ENCODE measurements around the gene STK11IP. TPM values are rescaled to one million over a fixed set of nuclear protein-coding genes. Genes with fewer than 3 reads are reported as not detected.
A peak's percentile ranks its signal among the peaks of the same experiment; 100 is the strongest.

STK11IP gene
- total RNA-seq, 1 experiment from 2014 or later = 40.6 TPM

DNA sequence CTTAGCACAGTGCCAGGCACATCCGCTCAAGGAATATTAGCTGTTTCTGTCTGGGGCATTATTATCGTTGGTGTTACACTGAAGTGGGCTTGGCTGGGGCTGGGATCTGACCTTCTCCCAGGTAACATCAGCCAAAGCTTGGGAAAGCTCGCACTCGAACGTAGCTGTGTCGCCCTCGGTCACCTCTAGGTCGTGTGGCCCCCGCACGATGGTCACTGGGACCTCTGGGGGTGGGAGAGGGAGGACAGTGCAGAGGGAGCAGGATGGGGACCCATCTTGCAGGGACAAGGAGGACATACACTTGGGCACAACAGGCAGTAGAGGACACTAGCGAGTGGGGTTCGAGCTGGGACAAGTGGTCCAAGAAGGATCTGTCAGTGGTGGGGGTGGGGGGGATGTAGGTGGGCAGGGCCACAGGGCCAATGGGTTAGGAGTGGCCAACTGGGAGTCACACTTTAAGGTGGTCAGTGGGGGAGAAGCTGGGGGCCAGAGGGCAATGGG, 44.1 kb upstream of the STK11IP start:
- Histone ChIP-seq H3K9me2 (ENCODE audit: insufficient read depth) (no peaks in the 10 kb centered on the region), H3K9me3 (ENCODE audit: insufficient read depth, low read depth) (no peaks in the 10 kb centered on the region), H2AFZ (no peak overlapping the region), H3K36me3 (ENCODE audit: low read depth) (no peaks in the 10 kb centered on the region), H3K27ac (no peak overlapping the region), H4K20me1 (ENCODE audit: insufficient read depth) (no peaks in the 10 kb centered on the region), H3K4me2 (peak overlapping the region; percentile 88; the same call in 1 of the 2 replicates), H3K4me1 (replicated peaks; ENCODE audit: insufficient read depth) (no peaks in the 10 kb centered on the region), H3K27me3 (ENCODE audit: insufficient read depth, low read depth) (no peaks in the 10 kb centered on the region), H3K79me2 (ENCODE audit: low read depth) (no peaks in the 10 kb centered on the region), H3K4me3 (peak overlapping the region; percentile 57; the same call in 1 of the 2 replicates), H3F3A (ENCODE audit: insufficient read depth, low read depth) (no peaks in the 10 kb centered on the region)
- no TSS peak for BruUV-seq (replicated peaks)
- ChIA-PET POLR2A (ENCODE audit: unreplicated experiment) (interaction anchor here (0.5 kb wide), 1 partner anchor 132 kb away, joined by 3 read pairs; no protein-coding TSS in a partner anchor), CTCF (interaction anchor here (1.3 kb wide), 1 partner anchor 8 kb away, joined by 3 read pairs; no protein-coding TSS in a partner anchor)
- no peak for TF ChIP-seq EZH2 (IDR thresholded peaks at IDR 0.05; ENCODE audit: low read depth)
- TF ChIP-seq, protein P1, sequence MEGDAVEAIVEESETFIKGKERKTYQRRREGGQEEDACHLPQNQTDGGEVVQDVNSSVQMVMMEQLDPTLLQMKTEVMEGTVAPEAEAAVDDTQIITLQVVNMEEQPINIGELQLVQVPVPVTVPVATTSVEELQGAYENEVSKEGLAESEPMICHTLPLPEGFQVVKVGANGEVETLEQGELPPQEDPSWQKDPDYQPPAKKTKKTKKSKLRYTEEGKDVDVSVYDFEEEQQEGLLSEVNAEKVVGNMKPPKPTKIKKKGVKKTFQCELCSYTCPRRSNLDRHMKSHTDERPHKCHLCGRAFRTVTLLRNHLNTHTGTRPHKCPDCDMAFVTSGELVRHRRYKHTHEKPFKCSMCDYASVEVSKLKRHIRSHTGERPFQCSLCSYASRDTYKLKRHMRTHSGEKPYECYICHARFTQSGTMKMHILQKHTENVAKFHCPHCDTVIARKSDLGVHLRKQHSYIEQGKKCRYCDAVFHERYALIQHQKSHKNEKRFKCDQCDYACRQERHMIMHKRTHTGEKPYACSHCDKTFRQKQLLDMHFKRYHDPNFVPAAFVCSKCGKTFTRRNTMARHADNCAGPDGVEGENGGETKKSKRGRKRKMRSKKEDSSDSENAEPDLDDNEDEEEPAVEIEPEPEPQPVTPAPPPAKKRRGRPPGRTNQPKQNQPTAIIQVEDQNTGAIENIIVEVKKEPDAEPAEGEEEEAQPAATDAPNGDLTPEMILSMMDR (conservative IDR thresholded peaks at IDR 0.05) = no peak
- no peak for DNase-seq
- intact Hi-C loops (cut with micrococcal nuclease; ENCODE audit: unreplicated experiment) = no loop called here

DNA sequence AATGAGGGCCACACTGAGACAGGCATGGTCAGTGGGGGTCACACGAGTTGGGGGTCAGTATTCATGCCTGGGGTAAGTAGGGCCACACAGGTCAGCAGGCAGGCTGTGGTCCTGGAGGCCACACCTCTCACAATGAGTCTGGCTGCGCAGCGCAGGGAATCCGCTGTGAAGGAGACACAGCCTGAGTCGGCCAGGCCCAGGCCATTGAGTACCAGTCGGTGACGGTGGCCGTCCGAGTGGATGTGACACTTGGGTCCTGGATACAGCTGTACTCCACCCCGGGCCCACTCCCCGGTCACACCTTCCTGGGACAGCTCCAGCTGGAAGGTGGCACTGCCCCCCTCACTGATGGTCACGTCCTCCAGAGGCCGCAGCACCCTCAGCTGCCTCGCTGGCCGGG, 43.3 kb upstream of the STK11IP start:
- Histone ChIP-seq H3K4me3 (no peak overlapping the region), H3K9me3 (ENCODE audit: insufficient read depth, low read depth) (no peaks in the 10 kb centered on the region), H2AFZ (no peak overlapping the region), H3K27me3 (ENCODE audit: insufficient read depth, low read depth) (no peaks in the 10 kb centered on the region), H4K20me1 (ENCODE audit: insufficient read depth) (no peaks in the 10 kb centered on the region), H3K27ac (no peak overlapping the region), H3K4me1 (replicated peaks; ENCODE audit: insufficient read depth) (no peaks in the 10 kb centered on the region), H3K9me2 (ENCODE audit: insufficient read depth) (no peaks in the 10 kb centered on the region), H3K4me2 (no peak overlapping the region), H3K36me3 (ENCODE audit: low read depth) (no peaks in the 10 kb centered on the region), H3K79me2 (ENCODE audit: low read depth) (no peaks in the 10 kb centered on the region), H3F3A (ENCODE audit: insufficient read depth, low read depth) (no peaks in the 10 kb centered on the region)
- ChIA-PET CTCF (interaction anchor here (0.7 kb wide), 1 partner anchor 11 kb away, joined by 4 read pairs; no protein-coding TSS in a partner anchor), POLR2A (ENCODE audit: unreplicated experiment) (no interaction called here)
- no peak for TF ChIP-seq EZH2 (IDR thresholded peaks at IDR 0.05; ENCODE audit: low read depth)
- DNase-seq = no peak
- no TSS peak for BruUV-seq (replicated peaks)
- intact Hi-C loops (cut with micrococcal nuclease; ENCODE audit: unreplicated experiment) = no loop called here

DNA sequence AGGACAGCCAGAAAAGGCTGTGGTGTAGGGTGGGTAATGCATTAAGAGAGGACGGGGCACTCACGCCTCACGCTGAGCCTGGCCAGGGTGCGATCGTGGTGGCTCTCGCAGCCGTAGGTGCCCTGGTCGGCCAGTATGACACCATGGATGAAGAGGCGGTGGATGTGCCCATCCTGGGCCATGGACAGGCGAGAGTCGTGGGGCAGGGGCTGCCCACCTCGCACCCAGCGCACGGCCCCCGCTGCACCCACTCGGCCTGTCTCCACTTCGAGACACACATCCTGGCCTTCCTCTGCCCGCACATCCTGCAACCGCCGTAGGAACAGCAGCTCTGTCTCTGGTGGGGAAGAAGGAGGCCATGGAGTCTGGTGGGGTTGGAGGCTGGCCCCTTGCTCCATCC, 41.7 kb upstream of the STK11IP start:
- Histone ChIP-seq H3K27me3 (ENCODE audit: insufficient read depth, low read depth) (no peaks in the 10 kb centered on the region), H3K9me2 (ENCODE audit: insufficient read depth) (no peaks in the 10 kb centered on the region), H3K4me3 (no peak overlapping the region), H3K4me1 (replicated peaks; ENCODE audit: insufficient read depth) (no peaks in the 10 kb centered on the region), H3K79me2 (ENCODE audit: low read depth) (no peaks in the 10 kb centered on the region), H3K36me3 (ENCODE audit: low read depth) (no peaks in the 10 kb centered on the region), H2AFZ (no peak overlapping the region), H3K9me3 (ENCODE audit: insufficient read depth, low read depth) (no peaks in the 10 kb centered on the region), H3F3A (ENCODE audit: insufficient read depth, low read depth) (no peaks in the 10 kb centered on the region), H4K20me1 (ENCODE audit: insufficient read depth) (no peaks in the 10 kb centered on the region), H3K27ac (no peak overlapping the region), H3K4me2 (no peak overlapping the region)
- ChIA-PET POLR2A (ENCODE audit: unreplicated experiment) (no interaction called here), CTCF (interaction anchor here (0.6 kb wide), 1 partner anchor 75 kb away, joined by 6 read pairs; no protein-coding TSS in a partner anchor)
- no peak for TF ChIP-seq EZH2 (IDR thresholded peaks at IDR 0.05; ENCODE audit: low read depth)
- TF ChIP-seq, protein P1 (conservative IDR thresholded peaks at IDR 0.05) = no peak
- no peak for DNase-seq
- BruUV-seq (replicated peaks) = no TSS peak
- intact Hi-C loops (cut with micrococcal nuclease; ENCODE audit: unreplicated experiment) = no loop called here

DNA sequence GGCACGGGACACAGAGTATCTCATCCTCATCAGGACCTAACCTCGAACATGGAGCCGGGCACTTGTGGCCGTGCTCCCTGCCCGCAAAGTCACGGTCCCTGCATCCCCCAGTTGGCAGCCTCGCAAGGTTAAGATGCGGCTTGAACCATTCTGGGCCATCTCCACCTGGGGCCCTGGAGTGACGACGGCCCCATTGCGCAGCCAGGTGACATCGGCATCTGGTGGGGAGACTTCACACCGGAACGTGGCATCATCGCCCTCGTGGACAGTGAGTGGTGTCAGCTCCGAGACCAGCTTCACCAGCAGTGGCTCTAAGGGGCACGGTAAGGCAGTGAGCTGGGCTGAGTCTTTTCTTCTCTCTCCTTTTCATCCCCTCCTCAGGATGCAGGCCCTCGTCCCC, 41.2 kb upstream of the STK11IP start:
- H2AFZ ChIP-seq = no peak overlapping the region
- H3K79me2 ChIP-seq (ENCODE audit: low read depth) = no peaks in the 10 kb centered on the region
- no peaks in the 10 kb centered on the region for H3K9me3 ChIP-seq (ENCODE audit: insufficient read depth, low read depth)
- no peaks in the 10 kb centered on the region for H3F3A ChIP-seq (ENCODE audit: insufficient read depth, low read depth)
- H3K4me2 ChIP-seq = no peak overlapping the region
- no peak for DNase-seq
- H3K9me2 ChIP-seq (ENCODE audit: insufficient read depth) = no peaks in the 10 kb centered on the region
- H3K4me1 ChIP-seq (replicated peaks; ENCODE audit: insufficient read depth) = no peaks in the 10 kb centered on the region
- TF ChIP-seq, protein P1 (conservative IDR thresholded peaks at IDR 0.05) = no peak
- TF ChIP-seq EZH2 (IDR thresholded peaks at IDR 0.05; ENCODE audit: low read depth) = no peak
- H4K20me1 ChIP-seq (ENCODE audit: insufficient read depth) = no peaks in the 10 kb centered on the region
- POLR2A ChIA-PET (ENCODE audit: unreplicated experiment) = interaction anchor here (0.6 to 0.9 kb wide), 2 partner anchors 92 to 140 kb away, joined by 3 to 17 read pairs; no protein-coding TSS in a partner anchor
- CTCF ChIA-PET = no interaction called here
- no peak overlapping the region for H3K4me3 ChIP-seq
- no peaks in the 10 kb centered on the region for H3K27me3 ChIP-seq (ENCODE audit: insufficient read depth, low read depth)
- BruUV-seq (replicated peaks) = no TSS peak
- intact Hi-C loops (cut with micrococcal nuclease; ENCODE audit: unreplicated experiment) = no loop called here
- no peak overlapping the region for H3K27ac ChIP-seq
- H3K36me3 ChIP-seq (ENCODE audit: low read depth) = no peaks in the 10 kb centered on the region

Data from PC-9 (cell line).